A673 (cell line): ENCODE data around the gene VAV2. TPM values are rescaled to one million over a fixed set of nuclear protein-coding genes. Genes with fewer than 3 reads are reported as not detected.

Experiments used
- BruUV-seq: library from RNA; stranded (reverse); fragments of 400-500 nt; replicated peaks from 2 replicates; lab custom pipeline; 2021; lab: Mats Ljungman, UMichigan
- CTCF ChIA-PET: fragments of 300-600 bp; sonication (Branson Sonifier 250); formaldehyde crosslinking; loops from one replicate; lab custom pipeline; 2022; ENCODE audit warnings: antibody characterized with exemption; lab: Charles Lee
- POLR2A ChIA-PET: fragments of 300-600 bp; sonication (Branson Sonifier 250); formaldehyde crosslinking; loops from one replicate; lab custom pipeline; 2022; ENCODE audit warnings: antibody characterized with exemption; ENCODE audit not compliant: low non-redundant PET; lab: Charles Lee
- DNase-seq: peaks from one replicate; pipeline ENCODE4 v3.0.0-alpha.2; 2015; ENCODE audit warnings: low spot score
- H3K27ac ChIP-seq: fragments of 200-600 bp; sonication (generic); 2 replicates; pipeline ENCODE4 v1.5.1; 2016; ENCODE audit warnings: mixed run types, low read depth, mild to moderate bottlenecking, mixed read lengths, antibody characterized with exemption, low read length; ENCODE audit not compliant: poor library complexity, severe bottlenecking
- H3K27me3 ChIP-seq: fragments of 200-600 bp; sonication (generic); replicated peaks from 2 replicates; pipeline ENCODE4 v1.6.1; 2017; ENCODE audit warnings: mixed run types, low read depth, mild to moderate bottlenecking, mixed read lengths, antibody characterized with exemption, low read length; ENCODE audit not compliant: insufficient read depth, poor library complexity
- H3K36me3 ChIP-seq: fragments of 200-600 bp; sonication (generic); 2 replicates; pipeline ENCODE4 v1.6.1; 2016; ENCODE audit warnings: mixed run types, mild to moderate bottlenecking, mixed read lengths, antibody characterized with exemption, low read length; ENCODE audit not compliant: insufficient read depth, poor library complexity, severe bottlenecking
- H3K4me1 ChIP-seq: fragments of 200-600 bp; sonication (generic); 2 replicates; pipeline ENCODE4 v1.6.1; 2017; ENCODE audit warnings: mixed run types, mild to moderate bottlenecking, mixed read lengths, antibody characterized with exemption, low read length; ENCODE audit not compliant: insufficient read depth, poor library complexity, severe bottlenecking
- H3K4me3 ChIP-seq: fragments of 200-600 bp; sonication (generic); 2 replicates; pipeline ENCODE4 v1.5.1; 2016; ENCODE audit warnings: low read depth, mixed run types, mild to moderate bottlenecking, mixed read lengths, low read length; ENCODE audit not compliant: poor library complexity, severe bottlenecking
- H3K9me3 ChIP-seq: fragments of 200-600 bp; sonication (generic); 2 replicates; pipeline ENCODE4 v1.6.1; 2016; ENCODE audit warnings: mixed run types, low read depth, mild to moderate bottlenecking, mixed read lengths, antibody characterized with exemption, low read length; ENCODE audit not compliant: poor library complexity, severe bottlenecking
- EZH2 ChIP-seq: fragments of 200-600 bp; sonication (generic); IDR thresholded peaks from 2 replicates; pipeline ENCODE4 v1.6.1; 2017; ENCODE audit warnings: borderline replicate concordance, low read depth, mild to moderate bottlenecking, mixed read lengths, antibody characterized with exemption, low read length; ENCODE audit not compliant: poor library complexity, severe bottlenecking
- intact Hi-C: fragments of 100-400 bp; cut with micrococcal nuclease; formaldehyde crosslinking; loops from one replicate; pipeline ENCODE4 v1.10.0; 2022; ENCODE audit not compliant: unreplicated experiment
- total RNA-seq: library from RNA; stranded (reverse); gene quantifications from 2 replicates; pipeline ENCODE4 v1.2.3, GENCODE V29; 2021
- TF ChIP-seq, protein P1 (sequence below): fragments of 300-800, 200-600 bp; sonication (generic); conservative IDR thresholded peaks from 2 replicates; pipeline ENCODE4 v1.5.1; 2017; ENCODE audit warnings: low read depth, mild to moderate bottlenecking, antibody characterized with exemption, low read length, moderate library complexity, mixed read lengths

The VAV2 gene
- total RNA-seq, 1 experiment from 2014 or later = 16.4 TPM

DNA sequence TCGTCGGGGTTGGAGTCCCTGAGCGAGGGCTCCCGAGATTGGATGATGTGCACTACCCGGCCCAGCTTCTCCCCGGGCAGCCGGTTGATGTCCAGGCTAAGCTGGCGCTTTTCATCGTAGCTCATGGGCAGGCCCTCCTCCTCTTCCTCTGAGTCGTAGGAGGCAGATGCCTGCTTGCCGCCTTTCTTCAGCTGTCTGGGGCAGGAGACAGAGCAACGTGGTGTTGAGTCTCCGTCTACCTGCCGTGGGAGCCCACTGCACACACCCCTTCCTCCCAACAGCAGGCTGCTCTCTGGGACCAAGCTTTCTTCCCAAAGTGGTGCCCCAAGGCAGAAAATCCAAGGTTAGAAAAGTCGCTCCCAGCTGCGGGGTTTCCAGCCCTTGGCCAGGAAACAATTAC lies 44.0 kb upstream of the VAV2 start:
- no peaks in the 10 kb centered on the region for H3K4me1 ChIP-seq
- POLR2A ChIA-PET = no interaction called here
- no peak overlapping the region for H3K27ac ChIP-seq
- no peaks in the 10 kb centered on the region for H3K9me3 ChIP-seq
- H3K36me3 ChIP-seq = peaks cover 85% of the 10 kb centered on the region
- no peaks in the 10 kb centered on the region for H3K27me3 ChIP-seq
- no peak overlapping the region for H3K4me3 ChIP-seq
- BruUV-seq = no TSS peak
- TF ChIP-seq, protein P1, sequence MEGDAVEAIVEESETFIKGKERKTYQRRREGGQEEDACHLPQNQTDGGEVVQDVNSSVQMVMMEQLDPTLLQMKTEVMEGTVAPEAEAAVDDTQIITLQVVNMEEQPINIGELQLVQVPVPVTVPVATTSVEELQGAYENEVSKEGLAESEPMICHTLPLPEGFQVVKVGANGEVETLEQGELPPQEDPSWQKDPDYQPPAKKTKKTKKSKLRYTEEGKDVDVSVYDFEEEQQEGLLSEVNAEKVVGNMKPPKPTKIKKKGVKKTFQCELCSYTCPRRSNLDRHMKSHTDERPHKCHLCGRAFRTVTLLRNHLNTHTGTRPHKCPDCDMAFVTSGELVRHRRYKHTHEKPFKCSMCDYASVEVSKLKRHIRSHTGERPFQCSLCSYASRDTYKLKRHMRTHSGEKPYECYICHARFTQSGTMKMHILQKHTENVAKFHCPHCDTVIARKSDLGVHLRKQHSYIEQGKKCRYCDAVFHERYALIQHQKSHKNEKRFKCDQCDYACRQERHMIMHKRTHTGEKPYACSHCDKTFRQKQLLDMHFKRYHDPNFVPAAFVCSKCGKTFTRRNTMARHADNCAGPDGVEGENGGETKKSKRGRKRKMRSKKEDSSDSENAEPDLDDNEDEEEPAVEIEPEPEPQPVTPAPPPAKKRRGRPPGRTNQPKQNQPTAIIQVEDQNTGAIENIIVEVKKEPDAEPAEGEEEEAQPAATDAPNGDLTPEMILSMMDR = no peak
- no peak for TF ChIP-seq EZH2
- intact Hi-C loops = no loop called here
- CTCF ChIA-PET = no interaction called here
- DNase-seq = no peak

DNA sequence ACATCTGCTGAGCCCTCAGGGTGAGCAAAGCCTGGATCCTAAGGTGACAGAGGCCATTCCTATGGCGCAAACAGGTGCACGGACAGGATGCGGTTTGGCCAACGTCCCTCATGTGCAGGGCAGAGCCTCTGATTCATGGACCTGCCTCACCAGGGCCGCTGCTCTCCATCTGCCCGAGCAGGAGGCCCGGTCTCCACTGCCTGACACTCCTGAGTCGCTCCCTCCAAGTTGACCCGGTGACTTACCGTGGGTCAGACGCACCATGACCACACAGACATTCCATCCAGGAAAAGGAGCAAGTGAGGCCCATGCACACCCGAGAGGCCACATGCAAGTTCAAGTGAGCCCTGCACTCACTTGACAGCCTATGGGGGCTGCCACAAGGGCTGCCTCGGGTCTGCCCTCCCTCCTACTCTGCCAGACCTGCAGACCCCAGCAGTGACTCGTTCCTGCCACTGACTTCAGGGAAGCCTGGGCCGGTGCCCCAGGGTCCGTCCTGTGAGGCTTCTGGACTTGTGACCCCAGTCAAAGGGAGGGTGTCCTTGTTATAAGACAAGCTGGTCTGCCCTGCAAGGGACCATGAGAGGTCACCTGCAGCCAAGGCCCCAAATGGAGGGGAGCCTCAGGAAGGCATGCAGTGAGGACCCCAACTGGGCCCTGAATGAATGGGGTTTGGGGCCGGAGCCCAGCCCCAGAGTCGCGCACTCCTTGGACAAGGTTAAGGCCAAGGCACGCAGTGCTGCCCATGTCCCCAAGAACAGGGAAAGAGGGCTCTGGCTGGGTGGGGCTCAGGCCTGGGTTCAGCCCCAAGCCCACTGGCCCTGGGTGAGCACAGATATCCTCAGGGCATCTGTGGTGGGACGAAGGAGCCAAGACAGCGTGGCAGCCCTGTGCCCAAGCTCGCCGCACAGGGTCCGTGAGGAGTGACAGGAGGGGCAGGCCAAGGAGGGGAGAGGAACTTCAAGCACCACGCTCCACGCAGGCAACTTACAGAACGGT lies 43.2 kb upstream of the VAV2 start:
- peaks cover 87% of the 10 kb centered on the region for H3K36me3 ChIP-seq
- H3K27me3 ChIP-seq = no peaks in the 10 kb centered on the region
- H3K4me1 ChIP-seq = no peaks in the 10 kb centered on the region
- POLR2A ChIA-PET = no interaction called here
- intact Hi-C loops = no loop called here
- no TSS peak for BruUV-seq
- TF ChIP-seq, protein P1 = no peak
- TF ChIP-seq EZH2 = no peak
- CTCF ChIA-PET = no interaction called here
- no peak for DNase-seq
- H3K27ac ChIP-seq = no peak overlapping the region
- no peaks in the 10 kb centered on the region for H3K9me3 ChIP-seq
- no peak overlapping the region for H3K4me3 ChIP-seq

DNA sequence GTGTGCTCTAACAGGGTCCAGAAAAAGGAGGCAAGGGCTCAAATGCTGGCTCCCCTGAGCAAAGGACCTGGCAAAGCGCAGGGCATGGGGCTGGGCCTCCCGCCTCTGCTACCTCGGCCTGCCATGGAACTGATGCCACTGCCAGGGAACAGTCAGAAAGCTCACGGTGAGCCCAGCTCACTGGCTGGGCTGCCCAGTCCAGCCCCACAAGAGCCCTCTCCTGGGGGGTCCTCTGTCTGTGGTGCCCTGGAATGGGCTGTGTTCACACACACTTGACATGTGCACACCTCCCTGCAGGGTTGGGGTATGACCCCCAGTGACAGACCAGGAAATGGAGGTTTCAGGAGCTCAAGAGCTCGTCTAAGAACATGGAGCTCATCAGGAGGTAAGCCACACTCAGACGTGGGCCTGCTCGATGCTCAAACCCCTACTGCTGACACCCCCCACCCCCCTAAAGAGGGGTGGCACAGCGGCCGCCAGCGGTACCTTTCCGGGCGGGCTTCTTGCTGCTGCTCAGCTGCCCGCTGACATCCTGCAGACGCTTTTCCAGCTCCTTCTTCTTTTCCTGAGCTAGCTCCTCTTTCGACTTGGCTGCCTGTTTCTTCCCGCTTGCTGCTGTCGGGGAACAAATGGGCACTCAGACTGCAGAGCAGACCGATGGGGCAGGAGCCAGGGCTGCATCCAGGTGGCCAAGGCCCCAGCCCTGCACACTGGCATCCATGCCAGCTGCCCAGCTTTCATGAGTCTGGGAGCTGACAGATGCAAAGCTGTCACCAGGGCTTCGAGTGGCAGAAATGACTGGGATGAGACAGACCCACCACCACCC lies 42.3 kb upstream of the VAV2 start:
- intact Hi-C loops = no loop called here
- BruUV-seq = no TSS peak
- H3K27me3 ChIP-seq = no peaks in the 10 kb centered on the region
- H3K36me3 ChIP-seq = peaks cover 81% of the 10 kb centered on the region
- ChIA-PET CTCF (no interaction called here), POLR2A (no interaction called here)
- DNase-seq = no peak
- H3K4me3 ChIP-seq = no peak overlapping the region
- no peaks in the 10 kb centered on the region for H3K9me3 ChIP-seq
- TF ChIP-seq, protein P1 = no peak
- TF ChIP-seq EZH2 = no peak
- no peaks in the 10 kb centered on the region for H3K4me1 ChIP-seq
- no peak overlapping the region for H3K27ac ChIP-seq
